MM.1S (cell line): ENCODE data around the gene DPP8.

Experiments
- DNase-seq: peaks from one replicate; pipeline ENCODE4 v3.0.0-alpha.2; 2015
- H2AFZ ChIP-seq: fragments of 300-600 bp; sonication (generic); 2 replicates; pipeline ENCODE4 v1.6.0; 2016; ENCODE audit warnings: antibody characterized with exemption, low read length
- H3F3A ChIP-seq: fragments of 300-600 bp; sonication (generic); 2 replicates; pipeline ENCODE4 v1.6.1; 2016; ENCODE audit warnings: mild to moderate bottlenecking, antibody characterized with exemption, low read length, moderate library complexity, mixed read lengths; ENCODE audit not compliant: insufficient read depth
- H3K27ac ChIP-seq: fragments of 300-600 bp; sonication (generic); 2 replicates; pipeline ENCODE4 v1.5.1; 2016; ENCODE audit warnings: mild to moderate bottlenecking, low read length
- H3K27me3 ChIP-seq: fragments of 300-600 bp; sonication (generic); replicated peaks from 2 replicates; pipeline ENCODE4 v1.6.0; 2016; ENCODE audit warnings: low read length; ENCODE audit not compliant: insufficient read depth
- H3K36me3 ChIP-seq: fragments of 300-600 bp; sonication (generic); replicated peaks from 2 replicates; pipeline ENCODE4 v1.6.1; 2016; ENCODE audit warnings: mild to moderate bottlenecking, low read length, mixed read lengths; ENCODE audit not compliant: insufficient read depth
- H3K4me1 ChIP-seq: fragments of 300-600 bp; sonication (generic); 2 replicates; pipeline ENCODE4 v1.6.1; 2016; ENCODE audit warnings: low read length, mixed read lengths
- H3K4me2 ChIP-seq: fragments of 300-600 bp; sonication (generic); 2 replicates; pipeline ENCODE4 v1.6.0; 2016; ENCODE audit warnings: low read depth, low read length
- H3K4me3 ChIP-seq: fragments of 300-600 bp; sonication (generic); 2 replicates; pipeline ENCODE4 v1.5.1; 2016; ENCODE audit warnings: low read length, mixed read lengths
- H3K79me2 ChIP-seq: fragments of 300-600 bp; sonication (generic); 2 replicates; pipeline ENCODE4 v1.6.1; 2016; ENCODE audit warnings: mixed run types, low read length, mixed read lengths
- H3K9ac ChIP-seq: fragments of 300-600 bp; sonication (generic); 2 replicates; pipeline ENCODE4 v1.6.1; 2016; ENCODE audit warnings: low read length, mixed read lengths
- H3K9me2 ChIP-seq: fragments of 300-600 bp; sonication (generic); replicated peaks from 2 replicates; pipeline ENCODE4 v1.6.1; 2016; ENCODE audit warnings: mild to moderate bottlenecking, low read length, mixed read lengths; ENCODE audit not compliant: insufficient read depth
- H3K9me3 ChIP-seq: fragments of 300-600 bp; sonication (generic); replicated peaks from 2 replicates; pipeline ENCODE4 v1.6.1; 2016; ENCODE audit warnings: mild to moderate bottlenecking, low read length, mixed read lengths; ENCODE audit not compliant: insufficient read depth
- H4K20me1 ChIP-seq: fragments of 300-600 bp; sonication (generic); 2 replicates; pipeline ENCODE4 v1.6.1; 2016; ENCODE audit warnings: mild to moderate bottlenecking, low read length, moderate library complexity, mixed read lengths; ENCODE audit not compliant: insufficient read depth
- EZH2 ChIP-seq: fragments of 300-600 bp; sonication (generic); optimal IDR thresholded peaks from 2 replicates; pipeline ENCODE3; 2017; ENCODE audit warnings: low read depth, mild to moderate bottlenecking, antibody characterized with exemption, low read length, mixed read lengths
- EZH2phosphoT487 ChIP-seq: fragments of 300-600 bp; sonication (generic); IDR thresholded peaks from 2 replicates; pipeline ENCODE4 v1.6.1; 2018; ENCODE audit warnings: antibody characterized with exemption, low read length
- TF ChIP-seq, protein P1 (sequence below): fragments of 300-600 bp; sonication (generic); IDR thresholded peaks from 2 replicates; pipeline ENCODE4 v1.5.1; 2016; ENCODE audit warnings: antibody characterized with exemption, low read length, mixed read lengths

DPP8 gene

DNA sequence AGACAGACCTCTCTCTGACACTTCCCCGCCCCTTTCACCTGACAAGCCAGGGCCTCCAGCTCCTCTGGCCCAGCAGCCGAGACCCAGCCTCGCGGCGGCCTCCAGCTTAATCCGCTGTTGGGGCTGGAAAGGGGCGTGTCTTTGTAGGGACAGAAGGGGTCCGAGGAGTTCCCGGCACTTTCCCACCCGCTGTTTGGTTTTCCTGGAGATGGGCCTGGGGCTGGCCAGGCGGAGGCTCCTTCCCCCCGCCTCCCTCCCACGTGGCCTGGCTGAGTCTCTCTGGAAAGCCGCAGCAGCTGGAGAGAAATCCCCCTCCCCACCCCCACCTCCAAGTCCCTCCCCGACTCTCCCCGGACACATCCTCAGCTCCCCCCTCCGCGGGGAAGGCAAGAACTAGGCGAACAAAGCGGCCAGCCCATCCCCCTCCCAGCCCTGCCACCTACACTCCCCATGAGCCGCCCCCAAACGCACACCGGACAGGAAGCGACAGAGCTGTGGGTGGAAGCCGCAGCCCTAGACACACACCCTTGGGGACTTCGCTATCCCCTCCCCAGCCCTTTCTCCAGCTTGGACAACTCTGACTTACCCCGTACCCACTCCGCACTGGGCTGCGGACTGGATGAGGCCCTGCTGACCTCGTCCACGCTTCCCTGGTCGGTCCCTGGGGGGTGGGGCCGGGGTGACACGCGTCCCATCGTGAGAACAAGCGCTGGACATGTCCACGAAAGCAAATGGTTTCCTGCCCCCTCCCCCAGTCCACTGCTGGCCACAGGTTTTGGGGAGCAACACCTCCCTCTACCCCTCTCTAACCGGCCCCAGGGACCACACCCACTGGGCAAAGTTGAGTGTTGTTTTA lies 95.9 kb downstream of the DPP8 start:
- Histone ChIP-seq H3K9me3 (no peaks in the 10 kb centered on the region), H3K9ac (no peak overlapping the region), H3K79me2 (no peaks in the 10 kb centered on the region), H3K4me3 (peak overlapping the region; percentile 45), H3K27me3 (peaks cover 42% of the 10 kb centered on the region), H3K36me3 (no peaks in the 10 kb centered on the region), H3K4me2 (peak overlapping the region; percentile 88), H3K27ac (no peak overlapping the region), H3K4me1 (peaks cover 5% of the 10 kb centered on the region; the same call in 1 of the 2 replicates), H3K9me2 (no peaks in the 10 kb centered on the region), H4K20me1 (no peaks in the 10 kb centered on the region), H2AFZ (peak overlapping the region; percentile 27), H3F3A (no peaks in the 10 kb centered on the region)
- TF ChIP-seq, protein P1, sequence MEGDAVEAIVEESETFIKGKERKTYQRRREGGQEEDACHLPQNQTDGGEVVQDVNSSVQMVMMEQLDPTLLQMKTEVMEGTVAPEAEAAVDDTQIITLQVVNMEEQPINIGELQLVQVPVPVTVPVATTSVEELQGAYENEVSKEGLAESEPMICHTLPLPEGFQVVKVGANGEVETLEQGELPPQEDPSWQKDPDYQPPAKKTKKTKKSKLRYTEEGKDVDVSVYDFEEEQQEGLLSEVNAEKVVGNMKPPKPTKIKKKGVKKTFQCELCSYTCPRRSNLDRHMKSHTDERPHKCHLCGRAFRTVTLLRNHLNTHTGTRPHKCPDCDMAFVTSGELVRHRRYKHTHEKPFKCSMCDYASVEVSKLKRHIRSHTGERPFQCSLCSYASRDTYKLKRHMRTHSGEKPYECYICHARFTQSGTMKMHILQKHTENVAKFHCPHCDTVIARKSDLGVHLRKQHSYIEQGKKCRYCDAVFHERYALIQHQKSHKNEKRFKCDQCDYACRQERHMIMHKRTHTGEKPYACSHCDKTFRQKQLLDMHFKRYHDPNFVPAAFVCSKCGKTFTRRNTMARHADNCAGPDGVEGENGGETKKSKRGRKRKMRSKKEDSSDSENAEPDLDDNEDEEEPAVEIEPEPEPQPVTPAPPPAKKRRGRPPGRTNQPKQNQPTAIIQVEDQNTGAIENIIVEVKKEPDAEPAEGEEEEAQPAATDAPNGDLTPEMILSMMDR = no peak
- no peak for TF ChIP-seq EZH2phosphoT487
- no peak for TF ChIP-seq EZH2
- no peak for DNase-seq

- TF ChIP-seq EZH2 (no peak), EZH2phosphoT487 (no peak)
- TF ChIP-seq, protein P1 = no peak
- Histone ChIP-seq H3K9me3 (no peaks in the 10 kb centered on the region), H4K20me1 (no peaks in the 10 kb centered on the region), H3K9me2 (no peaks in the 10 kb centered on the region), H3F3A (no peaks in the 10 kb centered on the region), H3K4me1 (peaks cover 5% of the 10 kb centered on the region; the same call in 1 of the 2 replicates), H3K4me3 (0 out of 2 replicates have a peak overlapping the region, but pooled peaks have one; percentile 45), H3K36me3 (no peaks in the 10 kb centered on the region), H3K27ac (no peak overlapping the region), H2AFZ (no peak overlapping the region), H3K9ac (no peak overlapping the region), H3K79me2 (no peaks in the 10 kb centered on the region), H3K4me2 (0 out of 2 replicates have a peak overlapping the region, but pooled peaks have one; percentile 88), H3K27me3 (peaks cover 45% of the 10 kb centered on the region)
- no peak for DNase-seq
Observed at GRCh38 chr15:65420975-65421359, 96.5 kb downstream of the DPP8 start.

DNA sequence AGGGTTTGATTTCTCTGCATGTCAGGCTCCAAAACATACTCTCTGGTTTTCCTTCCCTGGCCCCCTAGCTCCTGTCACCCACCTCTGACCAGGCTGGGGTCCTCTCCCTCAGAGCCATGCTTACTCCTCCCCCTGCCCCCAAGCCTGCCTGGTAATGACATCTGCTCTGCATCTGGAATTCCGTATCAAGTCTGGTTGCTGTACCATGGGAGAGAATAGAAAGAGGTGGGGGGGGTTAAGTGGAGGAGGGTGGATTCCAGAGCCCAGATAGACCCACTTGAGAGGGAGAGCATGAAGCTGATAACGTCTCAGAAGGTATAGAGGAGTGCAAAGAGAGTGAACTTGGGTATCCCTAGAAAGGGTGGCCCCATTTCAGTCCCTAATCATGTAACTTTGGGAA lies 98.9 kb downstream of the DPP8 start:
- Histone ChIP-seq H3K9ac (no peak overlapping the region), H3K4me1 (peaks cover 5% of the 10 kb centered on the region; the same call in 1 of the 2 replicates), H3K27me3 (peaks cover 40% of the 10 kb centered on the region), H3K79me2 (no peaks in the 10 kb centered on the region), H3K4me3 (no peak overlapping the region), H3K36me3 (no peaks in the 10 kb centered on the region), H4K20me1 (no peaks in the 10 kb centered on the region), H3K27ac (no peak overlapping the region), H3F3A (no peaks in the 10 kb centered on the region), H3K4me2 (no peak overlapping the region), H3K9me3 (no peaks in the 10 kb centered on the region), H3K9me2 (no peaks in the 10 kb centered on the region), H2AFZ (no peak overlapping the region)
- TF ChIP-seq EZH2 = no peak
- TF ChIP-seq EZH2phosphoT487 = no peak
- TF ChIP-seq, protein P1 = no peak
- DNase-seq = no peak
